Stimulated activated CD8-positive, alpha-beta memory T cell treated with anti-CD3 and anti-CD28 coated beads, Interleukin-2, amount 100 ng/mL, for 1 hour (primary cell): ENCODE measurements around the gene PROM2.

Experiments
- DNase-seq, 2 donors: peaks; one replicate each; pipeline ENCODE4 v3.0.0-alpha.2; 2020; ENCODE audit warnings: low read depth in 2 of 2

Gene PROM2

DNA sequence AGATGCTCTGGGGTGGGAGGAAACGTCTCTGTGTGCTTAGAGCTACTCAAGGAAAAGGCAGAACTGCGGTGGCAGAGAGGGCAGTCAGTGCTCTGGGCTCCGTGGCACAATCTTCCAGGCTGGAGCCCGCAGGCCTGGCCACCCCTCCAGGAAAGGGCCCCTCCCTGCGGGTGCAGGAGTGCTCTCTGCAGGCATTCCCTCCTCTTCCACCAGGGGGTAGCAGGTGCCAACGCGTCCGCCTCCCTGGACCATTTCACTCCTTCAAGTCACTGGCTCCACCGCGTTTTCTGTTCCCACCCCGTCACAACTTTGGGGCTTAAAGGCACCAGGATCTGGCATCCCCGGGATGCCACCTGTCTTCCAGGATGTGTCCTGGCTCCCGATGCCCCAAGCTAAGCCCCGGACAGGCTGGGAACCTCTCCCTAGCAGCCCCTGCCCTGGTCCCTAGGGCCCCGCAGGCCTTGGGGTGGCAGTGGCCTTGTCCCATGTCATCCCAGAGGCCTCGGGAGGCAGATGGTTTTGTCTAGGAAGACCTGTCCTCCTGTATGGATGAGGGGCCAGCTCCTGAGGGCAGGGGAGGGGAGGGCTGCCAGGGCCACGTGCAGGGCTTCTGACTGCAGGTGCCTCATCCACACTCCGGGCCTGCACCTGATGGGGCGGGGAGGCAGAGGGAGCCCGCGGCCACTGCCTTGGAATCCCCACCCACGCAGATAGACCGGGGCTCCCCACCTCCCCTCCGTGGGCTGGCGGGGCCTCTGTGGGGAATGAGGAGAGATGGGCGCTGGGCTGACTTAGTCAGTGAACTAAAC lies 49.3 kb downstream of the PROM2 start:
- no peak for DNase-seq

DNA sequence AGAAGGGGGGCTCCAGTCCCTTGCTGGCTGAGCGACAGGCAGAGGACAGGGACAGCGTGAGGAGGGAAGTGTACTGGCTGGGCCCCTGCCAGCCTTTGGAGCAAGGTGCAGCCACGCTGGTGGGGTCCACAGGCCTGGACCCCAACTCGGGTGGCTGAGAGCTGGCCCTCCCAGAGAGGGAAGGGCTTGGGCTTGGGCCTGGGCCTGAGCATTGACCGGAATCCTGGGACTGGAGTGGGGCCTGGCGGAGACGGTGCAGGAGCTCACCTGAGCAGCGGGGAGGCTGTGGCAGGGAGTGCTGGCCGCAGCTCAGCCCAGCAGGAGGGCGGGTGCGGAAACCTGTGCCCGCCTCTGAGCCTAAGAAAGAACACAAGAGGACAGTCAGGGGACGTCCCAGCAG lies 50.8 kb downstream of the PROM2 start:
- DNase-seq, result no peak

DNA sequence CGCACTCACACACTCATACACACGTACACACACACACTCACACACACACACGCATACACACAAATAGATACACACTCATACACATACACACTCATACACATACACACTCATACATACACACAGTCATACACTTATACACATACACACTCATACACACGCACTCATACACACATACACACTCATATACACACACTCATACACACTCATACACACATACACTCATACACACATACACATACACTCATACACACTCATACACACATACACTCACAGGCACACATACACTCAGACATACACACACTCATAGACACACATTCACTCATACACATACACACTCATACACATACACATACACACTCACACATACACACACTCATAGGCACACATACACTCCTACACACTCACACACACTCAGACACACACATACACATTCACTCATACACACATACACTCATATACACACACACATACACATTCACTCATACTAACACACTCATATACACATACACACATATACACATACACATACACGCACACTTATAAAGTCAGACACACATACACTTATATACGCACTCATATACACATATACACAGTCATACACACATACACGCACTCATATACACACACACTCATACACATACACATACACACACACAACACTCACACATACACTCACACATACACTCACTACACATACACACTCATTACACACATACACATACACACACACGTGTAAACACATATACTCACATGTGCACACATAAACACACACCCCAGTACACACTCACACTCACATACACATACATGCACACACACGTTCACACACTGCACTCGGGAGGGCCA lies 51.6 kb downstream of the PROM2 start:
- DNase-seq, result no peak

DNA sequence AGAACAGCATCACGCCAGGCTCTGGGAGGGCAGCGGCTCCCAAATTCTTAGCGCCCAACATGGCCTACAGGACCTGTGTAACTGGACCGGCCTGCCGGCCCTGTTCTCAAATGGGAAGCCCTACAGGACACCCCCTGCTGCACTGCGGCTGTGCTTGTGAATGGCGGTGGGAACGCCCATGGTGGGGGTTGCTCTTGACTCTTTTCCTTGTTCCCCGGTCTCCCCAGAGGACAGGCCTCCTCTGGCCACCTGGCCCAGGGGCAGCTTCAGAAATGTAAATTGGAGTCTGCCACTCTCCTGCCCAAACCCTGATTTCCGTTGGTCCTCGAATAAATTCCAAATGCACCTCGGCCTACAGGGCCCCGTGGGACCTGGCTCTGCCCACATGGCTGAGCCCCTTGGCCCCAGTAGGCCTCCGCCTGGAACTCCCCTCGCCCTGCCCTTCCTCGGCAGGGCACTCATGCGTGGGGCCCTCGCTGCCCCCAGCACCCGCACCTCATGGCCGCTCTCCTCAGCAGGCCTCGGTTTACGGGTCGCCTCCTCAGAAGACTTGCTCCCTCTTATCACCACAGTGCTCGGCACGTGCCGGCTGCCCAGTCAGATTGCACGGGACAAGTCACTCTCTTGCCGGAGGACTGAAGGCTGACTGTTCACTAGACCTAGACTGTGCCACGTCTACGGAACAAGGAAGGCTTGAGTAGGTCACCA lies 52.3 kb downstream of the PROM2 start:
- DNase-seq, result no peak

DNA sequence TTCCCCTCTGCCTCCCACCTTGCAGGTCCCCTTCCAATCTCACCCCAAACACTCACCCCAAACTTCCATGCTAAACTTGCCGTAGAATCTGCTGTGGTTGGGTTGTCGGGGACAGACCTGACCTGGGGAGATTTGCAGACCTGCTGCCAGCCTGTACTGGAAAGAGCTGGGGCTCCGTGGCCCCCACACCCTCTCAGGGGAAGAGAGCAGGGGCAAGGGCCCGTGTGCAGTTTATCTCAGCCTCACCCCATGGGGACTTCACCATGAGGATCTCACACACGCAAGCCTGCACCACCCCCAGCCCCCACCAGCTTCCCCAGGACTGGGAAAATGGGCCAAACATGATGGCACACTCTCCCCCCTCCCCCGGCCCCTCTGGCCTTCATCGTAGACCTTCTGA lies 53.6 kb downstream of the PROM2 start:
- no peak for DNase-seq

DNA sequence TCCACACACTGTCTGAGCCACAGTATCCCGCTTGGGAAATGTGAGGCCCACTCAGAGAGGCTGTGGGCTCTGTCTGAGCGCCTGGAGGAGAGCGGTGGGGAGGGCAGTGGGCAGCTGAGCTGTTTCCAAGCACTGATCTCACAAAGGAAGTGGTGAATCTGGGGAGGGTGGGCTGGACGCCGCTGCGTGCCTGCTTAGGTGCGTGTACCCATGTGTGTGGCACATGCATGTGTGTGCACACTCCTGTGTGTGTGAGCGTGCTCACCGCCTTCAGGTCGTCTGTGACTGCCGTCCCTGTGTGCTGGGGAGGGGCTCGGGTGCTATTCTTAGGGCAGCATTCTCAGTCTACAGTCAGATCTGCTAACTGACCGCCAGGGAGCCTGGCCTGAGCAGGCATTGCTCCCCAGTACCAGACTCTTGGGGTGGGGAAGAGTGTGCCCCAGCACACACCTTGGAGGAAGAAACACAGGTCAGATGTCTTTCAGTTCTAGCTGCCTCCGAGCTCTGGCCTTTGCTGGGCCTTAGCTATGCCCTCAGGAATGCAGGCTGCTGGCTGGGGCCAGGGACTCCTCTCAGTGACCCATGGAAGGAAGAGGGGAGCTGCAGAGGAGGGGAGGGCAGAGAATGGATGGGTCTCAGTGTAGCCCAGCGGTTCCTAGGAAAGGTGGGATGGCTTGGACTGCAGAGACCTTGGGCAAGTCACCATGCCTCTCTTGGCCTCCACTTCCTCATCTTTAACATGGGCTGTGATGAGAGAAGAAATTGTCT lies 54.3 kb downstream of the PROM2 start:
- DNase-seq, result no peak

DNA sequence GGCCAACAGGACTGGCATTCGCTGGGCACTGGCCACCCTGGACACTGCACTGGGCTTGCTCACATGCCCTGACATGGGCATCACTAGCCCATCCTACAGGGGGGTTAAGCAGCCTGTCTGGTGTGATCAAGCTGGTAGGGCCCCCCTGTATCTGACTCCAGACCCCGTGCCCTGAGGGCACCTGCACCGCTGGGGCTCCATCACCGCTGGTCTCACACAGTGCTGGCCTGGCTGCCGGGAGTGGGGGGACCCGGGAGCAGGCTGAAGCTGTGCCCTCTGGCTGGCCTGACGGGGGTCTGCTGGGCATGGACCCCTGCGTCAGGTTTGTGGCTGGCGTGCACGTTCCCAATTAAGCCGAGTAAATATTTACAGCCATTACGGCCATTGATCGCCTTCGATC lies 55.2 kb downstream of the PROM2 start:
- DNase-seq, result no peak

DNA sequence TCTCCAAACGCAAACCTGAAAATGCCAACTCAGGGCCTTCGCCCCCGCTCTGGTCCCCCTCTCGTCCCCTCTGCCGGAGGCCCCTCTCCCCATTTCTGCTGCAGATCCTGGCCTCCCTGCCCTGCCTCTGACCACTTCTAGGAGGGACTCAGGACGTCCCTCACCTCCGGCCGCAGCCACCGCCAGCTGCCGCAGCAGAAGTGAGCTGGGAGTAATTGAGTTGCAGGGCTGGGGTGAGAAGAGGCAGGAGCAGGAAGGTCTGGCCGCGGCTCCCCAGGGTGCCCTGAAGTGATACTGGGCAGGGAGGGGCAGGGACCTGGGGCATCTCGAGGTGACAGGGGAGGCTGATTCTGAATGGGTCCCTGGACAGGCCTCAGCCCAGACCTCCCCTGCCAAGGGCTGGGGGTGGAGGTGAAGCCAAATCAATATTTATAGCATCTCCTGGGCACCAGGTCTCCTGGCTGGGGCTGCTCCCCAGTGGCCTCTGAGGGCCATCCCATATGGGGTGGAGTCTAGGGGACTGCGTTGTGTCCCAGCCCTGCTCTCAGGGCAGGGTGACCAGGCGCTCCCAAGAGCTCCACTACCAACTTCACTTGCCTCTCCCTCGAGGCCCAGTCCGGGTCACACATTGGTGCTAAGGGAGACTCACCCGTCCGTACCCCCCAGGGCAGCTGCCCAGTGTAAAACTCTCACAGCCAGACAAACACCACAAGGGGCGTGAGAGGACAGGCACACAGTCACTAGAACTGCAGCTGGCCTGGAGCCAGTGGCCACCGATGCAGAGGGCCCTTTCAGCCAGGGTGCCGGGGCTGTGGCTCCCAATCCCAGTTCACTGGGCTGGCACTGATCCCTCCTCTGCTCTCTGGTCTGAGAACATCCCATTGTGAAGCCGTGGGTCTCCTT lies 55.9 kb downstream of the PROM2 start:
- no peak for DNase-seq

DNA sequence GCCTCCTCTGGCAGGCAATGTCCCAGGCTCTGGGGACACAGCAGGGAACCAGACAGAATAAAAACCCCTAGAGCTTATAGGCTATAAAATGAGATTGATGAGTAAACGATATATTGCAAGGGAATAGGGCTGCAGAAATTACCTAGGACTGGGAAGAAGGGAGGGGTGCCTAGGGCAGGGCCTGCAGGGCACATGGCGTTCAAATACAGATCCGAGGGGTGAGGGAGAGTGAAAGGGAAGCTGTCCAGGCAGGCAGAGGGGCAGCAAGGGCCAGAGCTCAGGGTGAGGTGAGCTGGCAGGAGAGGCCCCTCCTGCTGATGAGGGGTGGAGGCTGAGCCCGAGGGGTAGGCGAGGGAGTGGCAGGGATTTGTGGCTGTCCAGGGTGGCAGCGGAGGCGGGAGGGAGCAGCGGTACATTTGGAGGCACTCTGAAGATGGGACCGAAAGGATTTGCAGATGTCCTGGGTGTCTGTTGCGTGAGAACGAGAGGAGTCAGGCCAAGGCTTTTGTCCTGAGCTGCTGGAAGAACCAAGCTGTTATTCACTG lies 56.6 kb downstream of the PROM2 start:
- no peak for DNase-seq

DNA sequence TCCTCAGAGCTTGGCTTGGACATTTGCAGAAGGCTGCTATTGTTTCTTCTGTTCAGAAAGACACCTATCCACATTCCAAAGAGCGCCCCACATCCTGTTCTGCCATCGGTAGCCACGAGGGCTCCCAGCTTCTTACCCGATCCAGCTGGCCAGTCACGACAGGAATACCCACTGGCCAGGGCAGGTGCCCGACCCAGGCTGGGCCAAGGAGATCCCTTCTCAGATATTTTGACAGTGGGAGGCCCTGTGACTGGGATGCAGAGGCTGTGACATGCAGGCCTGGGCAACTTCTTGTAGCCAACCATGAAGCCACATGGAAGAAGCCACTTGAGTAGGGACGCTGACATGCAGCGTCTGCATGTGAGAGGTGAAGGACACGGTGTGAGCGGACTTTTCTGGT lies 57.4 kb downstream of the PROM2 start:
- no peak for DNase-seq

DNA sequence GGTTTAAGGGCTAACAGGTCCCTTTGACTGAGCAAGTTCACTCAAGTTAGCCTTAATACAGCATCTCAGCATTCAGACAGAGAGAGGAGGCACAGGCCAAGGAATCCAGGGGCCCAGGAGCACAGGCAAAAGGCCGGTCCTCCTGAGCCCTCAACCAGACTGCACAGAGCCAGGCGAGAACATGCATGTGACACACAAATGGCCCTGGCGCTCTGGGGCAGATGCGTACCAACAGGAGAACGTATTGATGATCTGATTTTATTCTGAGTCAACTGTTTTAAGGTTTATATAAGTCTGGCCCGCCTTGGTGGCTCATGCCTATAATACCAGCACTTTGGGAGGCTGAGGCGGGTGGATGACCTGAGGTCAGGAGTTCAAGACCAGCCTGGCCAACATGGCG lies 57.8 kb downstream of the PROM2 start:
- no peak for DNase-seq

DNA sequence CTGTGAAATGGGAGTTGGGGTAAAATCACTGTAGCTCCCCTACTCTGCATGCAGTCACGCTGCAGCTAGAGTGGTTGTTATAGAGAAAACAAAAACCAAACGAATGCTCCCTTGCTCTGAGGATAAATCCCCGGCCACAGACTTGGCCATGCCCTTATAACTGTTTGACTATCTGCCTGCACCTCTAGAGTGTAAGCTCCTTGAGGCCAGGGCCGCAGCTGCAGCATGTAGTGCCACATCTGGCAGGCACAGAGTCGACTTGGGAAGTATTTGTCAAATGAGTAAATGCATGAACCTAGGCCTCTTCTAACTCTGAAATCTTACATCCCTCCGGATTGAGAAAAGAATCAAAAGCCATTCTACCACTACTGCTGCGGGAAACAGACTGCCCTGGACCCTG lies 58.8 kb downstream of the PROM2 start:
- no peak for DNase-seq

DNA sequence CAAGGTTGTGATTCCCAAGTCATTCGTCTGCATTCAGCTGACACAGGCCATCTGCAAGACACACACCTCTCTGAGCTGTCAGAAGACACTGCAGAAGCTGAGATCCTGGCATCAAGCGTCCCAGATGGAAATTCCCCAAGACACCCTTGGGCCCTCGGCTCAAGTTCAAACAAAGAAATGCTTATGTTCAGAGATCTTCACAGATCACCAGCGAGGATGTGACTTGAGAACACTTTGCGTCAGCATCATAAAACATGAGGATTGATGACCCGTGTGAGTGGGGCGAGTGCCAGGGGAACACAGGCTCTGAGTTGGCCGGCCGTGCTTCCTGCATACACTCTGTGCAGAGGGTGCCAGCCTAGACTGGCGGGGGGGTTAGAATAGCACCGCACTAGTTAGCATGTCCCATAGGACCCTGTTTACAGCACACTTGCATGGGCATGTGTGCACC lies 59.7 kb downstream of the PROM2 start:
- DNase-seq, result no peak

DNA sequence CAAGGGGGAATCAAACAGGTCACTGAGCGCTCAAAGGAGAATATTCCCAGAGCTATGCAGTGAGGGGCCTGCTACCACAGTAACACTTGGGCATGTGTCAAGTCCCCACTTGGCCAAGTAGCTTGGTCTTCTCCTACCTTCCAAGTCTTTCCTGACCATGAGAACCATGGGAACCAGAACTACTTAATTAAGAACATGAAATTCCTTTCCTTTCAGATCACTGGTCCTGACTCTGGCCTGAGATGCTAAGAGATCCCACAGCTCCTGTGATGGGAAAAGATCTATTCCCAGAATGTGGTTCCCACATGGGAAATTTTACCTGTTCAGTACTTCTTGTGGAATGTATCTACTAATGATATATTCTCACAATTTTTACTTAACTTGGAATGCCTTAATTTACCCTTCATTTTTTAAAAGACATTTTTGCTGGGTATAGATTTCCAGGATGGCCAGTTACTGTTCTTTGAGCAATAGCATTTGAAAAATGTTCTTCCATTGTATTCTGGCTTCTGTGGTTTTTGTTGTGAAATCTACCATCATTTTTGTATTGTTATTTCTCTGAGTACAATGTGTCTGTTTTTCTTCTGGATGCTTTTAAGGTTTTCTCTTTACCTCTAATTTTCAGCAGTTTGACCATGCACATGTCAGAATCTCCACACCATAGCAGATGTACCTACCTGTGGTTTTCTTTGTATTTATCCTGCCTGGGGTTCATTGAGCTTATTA lies 60.8 kb downstream of the PROM2 start:
- DNase-seq, result no peak

DNA sequence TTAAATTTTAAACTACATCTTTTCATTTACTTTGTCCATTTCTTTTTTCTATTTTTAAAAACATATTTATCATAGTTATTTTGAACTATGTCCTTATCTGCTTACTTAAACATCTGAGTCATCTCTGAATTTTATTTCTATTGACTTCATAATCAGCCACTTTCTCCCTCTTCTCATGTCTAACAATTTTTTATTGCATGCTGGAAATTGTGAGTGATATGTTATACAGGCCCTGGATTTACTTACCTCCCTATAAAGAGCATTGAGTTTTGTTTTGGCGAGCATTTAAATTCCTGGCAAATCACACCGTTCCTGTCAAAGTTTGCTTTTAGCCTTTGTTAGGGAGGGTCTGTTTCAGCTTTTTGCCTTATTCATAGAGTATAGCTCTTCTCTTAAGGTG lies 62.2 kb downstream of the PROM2 start:
- DNase-seq, result no peak

DNA sequence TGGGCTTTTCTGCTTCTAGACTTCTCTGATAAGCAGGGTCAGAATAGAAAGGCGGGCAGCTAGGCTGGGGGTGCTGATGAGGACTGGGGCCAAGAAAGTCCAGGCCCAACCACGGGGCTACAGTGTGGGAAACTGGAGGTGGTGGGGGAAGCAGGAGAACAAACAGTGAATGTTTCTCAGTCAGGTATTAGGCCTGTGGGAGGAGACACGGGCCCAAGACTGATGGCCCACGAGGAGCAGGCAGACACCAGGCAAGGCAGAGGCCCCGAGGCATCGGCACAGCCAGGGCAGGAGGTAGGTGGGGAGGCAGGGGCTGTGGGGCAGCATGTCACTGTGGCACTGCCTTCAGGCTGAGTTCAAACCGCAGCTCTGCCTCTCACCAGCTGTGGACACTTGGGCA lies 63.6 kb downstream of the PROM2 start:
- DNase-seq, result no peak
